ENCODE measurements around the gene BMAL2. TPM values are rescaled to one million over a fixed set of nuclear protein-coding genes. Genes with fewer than 3 reads are reported as not detected.

Gene BMAL2
- total RNA-seq, 1 experiment from 2014 or later, result 13.0 TPM

GRCh38 chr12:27303139-27304111, 29.2 kb upstream of the BMAL2 start:
- no peak for DNase-seq
- Histone ChIP-seq H3K36me3 (replicated peaks; ENCODE audit: control insufficient read depth, insufficient read depth, low read length) (peaks cover 4% of the 10 kb centered on the region), H3K4me3 (ENCODE audit: insufficient read depth, low read depth, low read length) (no peak overlapping the region), H3K27me3 (ENCODE audit: control insufficient read depth, insufficient read depth, low read length) (no peaks in the 10 kb centered on the region)

GRCh38 chr12:27304856-27305255, 27.8 kb upstream of the BMAL2 start:
- DNase-seq, result no peak

GRCh38 chr12:27305673-27306456, 26.8 kb upstream of the BMAL2 start:
- peak; percentile 18 for DNase-seq
- peaks cover 6% of the 10 kb centered on the region for H3K36me3 ChIP-seq (replicated peaks; ENCODE audit: control insufficient read depth, insufficient read depth, low read length)

More at GRCh38 chr12:27304856-27305255, 27.8 kb upstream of the BMAL2 start:
- peaks cover 8% of the 10 kb centered on the region for H3K36me3 ChIP-seq (replicated peaks; ENCODE audit: control insufficient read depth, insufficient read depth, low read length)
- H3K27me3 ChIP-seq (ENCODE audit: control insufficient read depth, insufficient read depth, low read length), result no peaks in the 10 kb centered on the region
- H3K4me3 ChIP-seq (ENCODE audit: insufficient read depth, low read depth, low read length), result no peak overlapping the region

GRCh38 chr12:27309293-27309994, 23.2 kb upstream of the BMAL2 start:
- Histone ChIP-seq H3K36me3 (replicated peaks; ENCODE audit: control insufficient read depth, insufficient read depth, low read length) (peaks cover 4% of the 10 kb centered on the region), H3K27me3 (ENCODE audit: control insufficient read depth, insufficient read depth, low read length) (no peaks in the 10 kb centered on the region), H3K4me3 (ENCODE audit: insufficient read depth, low read depth, low read length) (no peak overlapping the region)
- no peak for DNase-seq

More at GRCh38 chr12:27305673-27306456, 26.8 kb upstream of the BMAL2 start:
- no peaks in the 10 kb centered on the region for H3K27me3 ChIP-seq (ENCODE audit: control insufficient read depth, insufficient read depth, low read length)
- H3K4me3 ChIP-seq (ENCODE audit: insufficient read depth, low read depth, low read length), result no peak overlapping the region

GRCh38 chr12:27309995-27310315, 22.7 kb upstream of the BMAL2 start:
- DNase-seq, result no peak
- H3K4me3 ChIP-seq (ENCODE audit: insufficient read depth, low read depth, low read length), result no peak overlapping the region
- H3K27me3 ChIP-seq (ENCODE audit: control insufficient read depth, insufficient read depth, low read length), result no peaks in the 10 kb centered on the region
- peaks cover 4% of the 10 kb centered on the region for H3K36me3 ChIP-seq (replicated peaks; ENCODE audit: control insufficient read depth, insufficient read depth, low read length)

GRCh38 chr12:27316947-27317346, 15.7 kb upstream of the BMAL2 start:
- Histone ChIP-seq H3K36me3 (replicated peaks; ENCODE audit: control insufficient read depth, insufficient read depth, low read length) (no peaks in the 10 kb centered on the region; the same call in 1 of the 2 replicates), H3K27me3 (ENCODE audit: control insufficient read depth, insufficient read depth, low read length) (no peaks in the 10 kb centered on the region), H3K4me3 (ENCODE audit: insufficient read depth, low read depth, low read length) (no peak overlapping the region)
- DNase-seq, result no peak

- no peaks in the 10 kb centered on the region for H3K27me3 ChIP-seq (ENCODE audit: control insufficient read depth, insufficient read depth, low read length)
- no peak overlapping the region for H3K4me3 ChIP-seq (ENCODE audit: insufficient read depth, low read depth, low read length)
- DNase-seq, result no peak
- peaks cover 2% of the 10 kb centered on the region for H3K36me3 ChIP-seq (replicated peaks; ENCODE audit: control insufficient read depth, insufficient read depth, low read length)
Measured at GRCh38 chr12:27319409-27319808, 13.2 kb upstream of the BMAL2 start.

- DNase-seq, result no peak
- no peak overlapping the region for H3K4me3 ChIP-seq (ENCODE audit: insufficient read depth, low read depth, low read length)
- H3K36me3 ChIP-seq (replicated peaks; ENCODE audit: control insufficient read depth, insufficient read depth, low read length), result peaks cover 2% of the 10 kb centered on the region
- H3K27me3 ChIP-seq (ENCODE audit: control insufficient read depth, insufficient read depth, low read length), result no peaks in the 10 kb centered on the region
Measured at GRCh38 chr12:27319848-27320247, 12.8 kb upstream of the BMAL2 start.

GRCh38 chr12:27324530-27324929, 8.1 kb upstream of the BMAL2 start:
- H3K4me3 ChIP-seq (ENCODE audit: insufficient read depth, low read depth, low read length), result no peak overlapping the region
- peaks cover 2% of the 10 kb centered on the region for H3K36me3 ChIP-seq (replicated peaks; ENCODE audit: control insufficient read depth, insufficient read depth, low read length)
- H3K27me3 ChIP-seq (ENCODE audit: control insufficient read depth, insufficient read depth, low read length), result no peaks in the 10 kb centered on the region
- DNase-seq, result no peak

GRCh38 chr12:27330846-27331245, 1.8 kb upstream of the BMAL2 start:
- Histone ChIP-seq H3K27me3 (ENCODE audit: control insufficient read depth, insufficient read depth, low read length) (peaks cover 11% of the 10 kb centered on the region), H3K4me3 (ENCODE audit: insufficient read depth, low read depth, low read length) (no peak overlapping the region), H3K36me3 (replicated peaks; ENCODE audit: control insufficient read depth, insufficient read depth, low read length) (no peaks in the 10 kb centered on the region; the same call in 1 of the 2 replicates)
- no peak for DNase-seq

- Histone ChIP-seq H3K4me3 (ENCODE audit: insufficient read depth, low read depth, low read length) (no peak overlapping the region), H3K27me3 (ENCODE audit: control insufficient read depth, insufficient read depth, low read length) (peaks cover 11% of the 10 kb centered on the region), H3K36me3 (replicated peaks; ENCODE audit: control insufficient read depth, insufficient read depth, low read length) (no peaks in the 10 kb centered on the region)
- no peak for DNase-seq
Measured at GRCh38 chr12:27331291-27331926, 1.2 kb upstream of the BMAL2 start.

- Histone ChIP-seq H3K27me3 (ENCODE audit: control insufficient read depth, insufficient read depth, low read length) (peaks cover 11% of the 10 kb centered on the region), H3K36me3 (replicated peaks; ENCODE audit: control insufficient read depth, insufficient read depth, low read length) (no peaks in the 10 kb centered on the region), H3K4me3 (ENCODE audit: insufficient read depth, low read depth, low read length) (peak overlapping the region; percentile 71; the same call in 1 of the 2 replicates)
- DNase-seq, result no peak
Measured at GRCh38 chr12:27331927-27332324, 710 bp upstream of the BMAL2 start.

- no peak for DNase-seq
- H3K36me3 ChIP-seq (replicated peaks; ENCODE audit: control insufficient read depth, insufficient read depth, low read length), result no peaks in the 10 kb centered on the region
- H3K4me3 ChIP-seq (ENCODE audit: insufficient read depth, low read depth, low read length), result peak overlapping the region; percentile 71
- peaks cover 11% of the 10 kb centered on the region for H3K27me3 ChIP-seq (ENCODE audit: control insufficient read depth, insufficient read depth, low read length)
Measured at GRCh38 chr12:27332407-27332713, 276 bp upstream of the BMAL2 start.

- peaks cover 11% of the 10 kb centered on the region for H3K27me3 ChIP-seq (ENCODE audit: control insufficient read depth, insufficient read depth, low read length)
- no peaks in the 10 kb centered on the region for H3K36me3 ChIP-seq (replicated peaks; ENCODE audit: control insufficient read depth, insufficient read depth, low read length)
- H3K4me3 ChIP-seq (ENCODE audit: insufficient read depth, low read depth, low read length), result peak overlapping the region; percentile 71
- peak; percentile 65 for DNase-seq
Measured at GRCh38 chr12:27333403-27334009, 870 bp downstream of the BMAL2 start.

All from H7 (cell line).